B cell (primary cell): ENCODE data around the gene DAPK3. TPM values are rescaled to one million over a fixed set of nuclear protein-coding genes. Genes with fewer than 3 reads are reported as not detected.

Experiments
- ATAC-seq: fragments of 200-7000 bp; cut with Tn5 transposase; one replicate; pipeline ENCODE4 v1.10.0; 2021; ENCODE audit warnings: low read depth, mild to moderate bottlenecking, moderate number of reproducible peaks, moderate library complexity
- CTCF ChIA-PET: fragments of 350-600 bp; sonication (Branson Sonifier 250); formaldehyde crosslinking; loops from one replicate; lab custom pipeline; 2021; ENCODE audit warnings: antibody characterized with exemption, inconsistent platforms; lab: Charles Lee
- POLR2A ChIA-PET: fragments of 350-600 bp; sonication (Branson Sonifier 250); formaldehyde crosslinking; loops from one replicate; lab custom pipeline; 2021; ENCODE audit warnings: antibody characterized with exemption; lab: Charles Lee
- DNase-seq: peaks from one replicate; pipeline ENCODE4 v3.0.0; 2013
- H2AFZ ChIP-seq: 2 replicates; pipeline ENCODE4 v1.6.1; 2012; ENCODE audit warnings: mild to moderate bottlenecking, low read depth, low read length; ENCODE audit not compliant: insufficient read depth, poor library complexity, severe bottlenecking
- H3K27ac ChIP-seq, 2 donors: 1 replicate in 1 of 2; 2 replicates in 1 of 2; pipeline ENCODE4 v1.5.1; 2012 to 2013; ENCODE audit warnings: low read length in 2 of 2, mild to moderate bottlenecking in 2 of 2, moderate library complexity in 1 of 2
- H3K27me3 ChIP-seq, 4 experiments: fragments of 200-600 bp in 1 of 4; sonication (generic) in 1 of 4; replicated peaks in 1 of 4; 1 replicate in 2 of 4; 2 replicates in 2 of 4; pipeline versions ENCODE4 v1.6.1 to v1.7.0; 2013 to 2016; ENCODE audit warnings: low read length in 3 of 4, mild to moderate bottlenecking in 2 of 4, mixed read lengths in 1 of 4, moderate library complexity in 1 of 4; ENCODE audit not compliant: insufficient read depth in 4 of 4, control insufficient read depth in 3 of 4; ENCODE audit errors: control extremely low read depth in 1 of 4
- H3K36me3 ChIP-seq, 2 experiments: replicated peaks in 1 of 2; 1 replicate in 1 of 2; 2 replicates in 1 of 2; pipeline versions ENCODE4 v1.6.1 to v1.7.1; 2013; ENCODE audit warnings: low read length in 1 of 2; ENCODE audit not compliant: insufficient read depth in 2 of 2, control insufficient read depth in 1 of 2; ENCODE audit errors: control extremely low read depth in 1 of 2, extremely low read depth in 1 of 2
- H3K4me1 ChIP-seq, 2 donors: fragments of 200-600 bp in 1 of 2; sonication (generic) in 1 of 2; 1 replicate in 1 of 2; 2 replicates in 1 of 2; pipeline versions ENCODE4 v1.5.1 to v1.6.1; 2013 to 2017; ENCODE audit warnings: low read length in 2 of 2; ENCODE audit not compliant: control insufficient read depth in 2 of 2, insufficient read depth in 2 of 2
- H3K4me2 ChIP-seq: replicated peaks from 2 replicates; pipeline ENCODE3; 2012; ENCODE audit warnings: mild to moderate bottlenecking, low read depth, low read length; ENCODE audit not compliant: poor library complexity, severe bottlenecking
- H3K4me3 ChIP-seq, 5 experiments: fragments of 200-600 bp in 1 of 5; sonication (generic) in 1 of 5; 1 replicate in 3 of 5; 2 replicates in 2 of 5; pipeline versions ENCODE4 v1.5.1 to v1.7.0; 2011 to 2016; ENCODE audit warnings: low read length in 4 of 5, mild to moderate bottlenecking in 4 of 5, low read depth in 2 of 5, control low read depth in 1 of 5, moderate library complexity in 1 of 5; ENCODE audit not compliant: insufficient read depth in 1 of 5; ENCODE audit errors: control extremely low read depth in 1 of 5, extremely low read depth in 1 of 5
- H3K79me2 ChIP-seq: fragments of 200-600 bp; sonication (generic); one replicate; pipeline ENCODE4 v1.6.0; 2016; ENCODE audit warnings: low read length; ENCODE audit not compliant: control insufficient read depth, insufficient read depth
- H3K9ac ChIP-seq: fragments of 200-600 bp; sonication (generic); 2 replicates; pipeline ENCODE4 v1.6.1; 2017; ENCODE audit warnings: mild to moderate bottlenecking, low read length, moderate library complexity
- H3K9me3 ChIP-seq, 3 donors: one replicate each; pipeline versions ENCODE4 v1.6.1 to v1.7.1; 2013; ENCODE audit warnings: low read length in 2 of 3; ENCODE audit not compliant: control insufficient read depth in 2 of 3, insufficient read depth in 1 of 3; ENCODE audit errors: control extremely low read depth in 1 of 3
- H4K20me1 ChIP-seq: 2 replicates; pipeline ENCODE4 v1.6.0; 2012; ENCODE audit warnings: mild to moderate bottlenecking, low read length; ENCODE audit not compliant: insufficient read depth, control insufficient read depth, poor library complexity, severe bottlenecking
- H3K27ac Mint-ChIP-seq: one replicate; pipeline ENCODE4 v1.8.0; 2021; ENCODE audit warnings: mixed read lengths
- H3K27me3 Mint-ChIP-seq: one replicate; pipeline ENCODE4 v1.8.0; 2021; ENCODE audit warnings: mixed read lengths
- H3K4me1 Mint-ChIP-seq: one replicate; pipeline ENCODE4 v1.8.0; 2021; ENCODE audit warnings: mixed read lengths
- H3K4me3 Mint-ChIP-seq: one replicate; pipeline ENCODE4 v1.8.0; 2021; ENCODE audit warnings: mixed read lengths
- H3K9me3 Mint-ChIP-seq: one replicate; pipeline ENCODE4 v1.8.0; 2022; ENCODE audit warnings: mixed read lengths; ENCODE audit not compliant: insufficient read depth
- EZH2 ChIP-seq: IDR thresholded peaks from 2 replicates; pipeline ENCODE4 v1.6.1; 2012; ENCODE audit warnings: borderline replicate concordance, low read depth, mild to moderate bottlenecking, moderate library complexity, low read length; ENCODE audit not compliant: insufficient read depth, poor library complexity, severe bottlenecking
- whole genome bisulfite sequencing: methylation state at CpG from one replicate; pipeline ENCODE4 v1.1.5; 2013; ENCODE audit warnings: missing lambda C conversion rate; ENCODE audit not compliant: insufficient coverage; 5-methylcytosine and 5-hydroxymethylcytosine counted together
- intact Hi-C: fragments of 100-400 bp; cut with micrococcal nuclease; formaldehyde crosslinking; loops from one replicate; pipeline ENCODE4 v1.10.0; 2022
- polyA plus RNA-seq: library from polyadenylated mRNA; depleted of rRNA; stranded (reverse); fragments of >200 nt; gene quantifications from 2 replicates; pipeline ENCODE4 v1.2.3, GENCODE V29; 2012
- total RNA-seq, 2 donors: library from RNA; stranded (reverse); fragments of 120-200 nt in 1 of 2; gene quantifications; 1 replicate in 1 of 2; 2 replicates in 1 of 2; pipeline versions ENCODE4 v1.2.3 to v1.2.4, GENCODE V29; 2013 to 2022
- TF ChIP-seq, protein P1 (sequence below): fragments of 200-600 bp; IDR thresholded peaks from one replicate; pipeline ENCODE4 v1.8.0; 2022; ENCODE audit warnings: antibody characterized with exemption, mild to moderate bottlenecking

DAPK3 gene
- total and polyA plus RNA-seq, 2 donors (not counting 1 experiment from before 2014, with no cell fraction given) = 32.6 to 47.4 TPM

DNA sequence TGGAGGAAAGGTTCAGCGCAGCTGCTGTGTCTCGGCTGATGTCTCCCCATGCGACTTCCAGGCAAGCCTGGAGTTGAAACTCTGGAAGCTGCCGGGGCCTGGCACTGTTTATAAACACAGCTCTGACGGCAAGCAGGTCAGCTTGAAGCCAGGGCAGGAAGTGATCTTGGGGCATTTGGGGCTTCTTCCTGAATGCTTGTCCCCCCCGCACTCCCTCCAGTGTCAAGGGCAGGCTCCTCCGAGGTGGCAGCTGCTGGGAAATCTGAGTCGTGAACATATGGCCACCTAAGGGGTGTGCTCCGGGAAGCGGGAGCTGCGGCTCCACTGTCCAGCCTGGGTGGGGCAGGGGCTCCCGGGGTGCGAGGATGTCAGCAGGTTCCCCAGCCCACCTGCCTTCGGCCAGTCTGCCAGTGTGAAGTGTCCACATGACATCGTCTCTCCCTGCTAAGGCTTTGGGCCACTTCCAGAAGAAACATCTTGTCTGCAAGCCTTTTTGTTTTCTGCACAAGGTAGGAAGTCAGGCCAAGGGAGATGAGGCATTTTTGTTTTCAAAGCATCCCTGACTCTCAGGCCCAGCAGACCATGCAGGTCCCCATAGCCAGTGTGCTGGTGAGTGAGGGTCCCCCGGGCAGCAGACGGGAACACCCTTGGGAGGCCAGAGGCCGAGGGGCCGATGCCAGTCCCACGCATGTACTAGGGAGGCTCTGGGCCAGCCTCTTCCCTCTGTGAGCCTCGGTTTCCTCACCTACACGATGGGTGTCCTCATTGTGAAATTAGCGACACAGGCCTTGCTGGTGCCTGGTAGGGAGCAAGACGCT is 39.3 kb upstream of the DAPK3 start:
- intact Hi-C loops = loop anchor here (5.0 kb wide), 1 partner anchor 503 kb away; the partner anchor contains the start of gene FZR1
- Histone ChIP-seq H3K4me3 (no peak overlapping the region), H3K9me3 (peaks cover 0 to 3% (median 0%) of the 10 kb centered on the region in 3 donors), H4K20me1 (peaks cover 73% of the 10 kb centered on the region), H3K27ac (no peak overlapping the region), H3K4me1 (peaks cover 14 to 35% of the 10 kb centered on the region in 2 donors), H3K27me3 (no peaks in the 10 kb centered on the region), H3K9ac (no peak overlapping the region), H3K36me3 (peaks cover 0 to 28% of the 10 kb centered on the region in 2 experiments), H2AFZ (no peak overlapping the region), H3K79me2 (peaks cover 83% of the 10 kb centered on the region), H3K4me2 (no peak overlapping the region)
- Mint-ChIP-seq H3K27me3 (no peaks in the 10 kb centered on the region), H3K9me3 (no peaks in the 10 kb centered on the region), H3K27ac (peak overlapping the region; percentile 63), H3K4me3 (peak overlapping the region; percentile 87), H3K4me1 (peaks cover 42% of the 10 kb centered on the region)
- POLR2A ChIA-PET = interaction anchor here (0.5 kb wide), 2 partner anchors 29 to 222 kb away, joined by 3 to 4 read pairs; no protein-coding TSS in a partner anchor
- WGBS = 96% methylated on average over 24 of the region's 24 CpGs
- DNase-seq = no peak
- no peak for ATAC-seq
- CTCF ChIA-PET = interaction anchor here (0.8 kb wide), 1 partner anchor 22 kb away, joined by 3 read pairs; no protein-coding TSS in a partner anchor
- TF ChIP-seq EZH2 = no peak
- TF ChIP-seq, protein P1, sequence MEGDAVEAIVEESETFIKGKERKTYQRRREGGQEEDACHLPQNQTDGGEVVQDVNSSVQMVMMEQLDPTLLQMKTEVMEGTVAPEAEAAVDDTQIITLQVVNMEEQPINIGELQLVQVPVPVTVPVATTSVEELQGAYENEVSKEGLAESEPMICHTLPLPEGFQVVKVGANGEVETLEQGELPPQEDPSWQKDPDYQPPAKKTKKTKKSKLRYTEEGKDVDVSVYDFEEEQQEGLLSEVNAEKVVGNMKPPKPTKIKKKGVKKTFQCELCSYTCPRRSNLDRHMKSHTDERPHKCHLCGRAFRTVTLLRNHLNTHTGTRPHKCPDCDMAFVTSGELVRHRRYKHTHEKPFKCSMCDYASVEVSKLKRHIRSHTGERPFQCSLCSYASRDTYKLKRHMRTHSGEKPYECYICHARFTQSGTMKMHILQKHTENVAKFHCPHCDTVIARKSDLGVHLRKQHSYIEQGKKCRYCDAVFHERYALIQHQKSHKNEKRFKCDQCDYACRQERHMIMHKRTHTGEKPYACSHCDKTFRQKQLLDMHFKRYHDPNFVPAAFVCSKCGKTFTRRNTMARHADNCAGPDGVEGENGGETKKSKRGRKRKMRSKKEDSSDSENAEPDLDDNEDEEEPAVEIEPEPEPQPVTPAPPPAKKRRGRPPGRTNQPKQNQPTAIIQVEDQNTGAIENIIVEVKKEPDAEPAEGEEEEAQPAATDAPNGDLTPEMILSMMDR = no peak
